CD4-positive, CD25-positive, alpha-beta regulatory T cell (primary cell): ENCODE data around the gene VPS33B. TPM values are rescaled to one million over a fixed set of nuclear protein-coding genes. Genes with fewer than 3 reads are reported as not detected.

ENCODE experiments used
- ATAC-seq, 2 donors: fragments of 150-1000 bp; cut with Tn5 transposase; one replicate each; pipeline ENCODE4 v1.10.0; 2021; ENCODE audit warnings: low read depth in 2 of 2, moderate number of reproducible peaks in 2 of 2, moderate library complexity in 1 of 2
- DNase-seq, 3 donors: peaks; one replicate each; pipeline versions ENCODE4 v3.0.0 to v3.0.0-alpha.2; 2012 to 2022; ENCODE audit warnings: mixed read lengths in 1 of 3
- H3K27ac ChIP-seq: one replicate; pipeline ENCODE4 v1.7.0; 2013; ENCODE audit warnings: mild to moderate bottlenecking, low read length; ENCODE audit not compliant: insufficient read depth, poor library complexity, severe bottlenecking
- H3K27me3 ChIP-seq: one replicate; pipeline ENCODE4 v1.7.0; 2013; ENCODE audit warnings: low read length; ENCODE audit not compliant: control insufficient read depth, insufficient read depth
- H3K36me3 ChIP-seq: one replicate; pipeline ENCODE4 v1.7.0; 2013; ENCODE audit warnings: mild to moderate bottlenecking, low read length, moderate library complexity; ENCODE audit not compliant: control insufficient read depth, insufficient read depth
- H3K4me1 ChIP-seq: 2 replicates; pipeline ENCODE4 v1.7.0; 2013; ENCODE audit warnings: mild to moderate bottlenecking, low read length; ENCODE audit not compliant: insufficient read depth, control insufficient read depth, poor library complexity, severe bottlenecking
- H3K4me3 ChIP-seq: one replicate; pipeline ENCODE4 v1.7.0; 2013; ENCODE audit warnings: low read depth, mild to moderate bottlenecking, low read length, moderate library complexity
- H3K9me3 ChIP-seq, 2 experiments: 1 replicate in 1 of 2; 2 replicates in 1 of 2; pipeline ENCODE4 v1.7.0; 2013; ENCODE audit warnings: low read length in 2 of 2, mild to moderate bottlenecking in 1 of 2, moderate library complexity in 1 of 2; ENCODE audit not compliant: control insufficient read depth in 2 of 2
- H3K27ac Mint-ChIP-seq, 3 donors: one replicate each; pipeline ENCODE4 v1.8.0; 2020 to 2022; ENCODE audit warnings: mild to moderate bottlenecking in 3 of 3, mixed read lengths in 3 of 3, moderate library complexity in 2 of 3
- H3K27me3 Mint-ChIP-seq: one replicate; pipeline ENCODE4 v1.8.0; 2022; ENCODE audit warnings: mild to moderate bottlenecking, mixed read lengths
- H3K36me3 Mint-ChIP-seq: one replicate; pipeline ENCODE4 v1.8.0; 2020; ENCODE audit warnings: mixed read lengths
- H3K4me1 Mint-ChIP-seq, 4 donors: one replicate each; pipeline ENCODE4 v1.8.0; 2020 to 2022; ENCODE audit warnings: mixed read lengths in 4 of 4, mild to moderate bottlenecking in 1 of 4
- H3K4me3 Mint-ChIP-seq, 4 donors: one replicate each; pipeline ENCODE4 v1.8.0; 2020 to 2022; ENCODE audit warnings: mild to moderate bottlenecking in 4 of 4, mixed read lengths in 4 of 4, moderate library complexity in 3 of 4
- H3K9me3 Mint-ChIP-seq, 7 donors: one replicate each; pipeline ENCODE4 v1.8.0; 2020 to 2022; ENCODE audit warnings: mixed read lengths in 7 of 7, mild to moderate bottlenecking in 3 of 7, moderate library complexity in 2 of 7
- polyA plus RNA-seq, 4 donors: library from polyadenylated mRNA; unstranded; fragments of 300-500 nt; fragmentation: Illumina TruSeq; gene quantifications; one replicate each; pipeline ENCODE4 v1.2.3, GENCODE V29; 2021
- total RNA-seq: library from RNA; stranded (reverse); gene quantifications from one replicate; pipeline ENCODE4 v1.2.3, GENCODE V29; 2022

VPS33B gene
- total RNA-seq (22.2 TPM), polyA plus RNA-seq (10 to 100 TPM in 1 of 4 donors, 1 to 10 TPM in 3; 5.5 to 13.1 (median 8.5) TPM)

- peak within 1 kb of the TSS; percentile 96 for H3K4me3 ChIP-seq
- ATAC-seq (peak; percentile 66 to 80), DNase-seq (peak; percentile 74 to 86 (median 76))
- peaks cover 19% of the 10 kb centered on the region for H3K4me1 ChIP-seq
- H3K4me3 Mint-ChIP-seq = peak within 1 kb of the TSS; percentile 92 to 94 (median 94)
- no peaks in the 10 kb centered on the region for H3K27me3 ChIP-seq
- H3K27ac Mint-ChIP-seq = peak within 1 kb of the TSS; percentile 95 to 99 (median 97)
- no peaks in the 10 kb centered on the region for H3K9me3 Mint-ChIP-seq
- H3K27ac ChIP-seq = peak within 1 kb of the TSS; percentile 73
- no peaks in the 10 kb centered on the region for H3K27me3 Mint-ChIP-seq
- no peaks in the 10 kb centered on the region for H3K9me3 ChIP-seq
- H3K36me3 Mint-ChIP-seq = peaks cover 9% of the 10 kb centered on the region
- H3K4me1 Mint-ChIP-seq = peaks cover 26 to 49% (median 36%) of the 10 kb centered on the region in 4 donors
- peaks cover 5% of the 10 kb centered on the region for H3K36me3 ChIP-seq
These were observed at the start of gene VPS33B for GRCh38 chr15:91022075-91022831. Gene VPS33B (minus strand): TSS chr15:91022594. CDS start chr15:91022249, 345 bp downstream.

- H3K27me3 Mint-ChIP-seq = peaks cover 47% of the 10 kb centered on the region
- Histone ChIP-seq H3K27me3 (peaks cover 12% of the 10 kb centered on the region), H3K27ac (no peak overlapping the region), H3K4me3 (no peak overlapping the region), H3K9me3 (no peaks in the 10 kb centered on the region), H3K36me3 (no peaks in the 10 kb centered on the region), H3K4me1 (no peaks in the 10 kb centered on the region)
- H3K9me3 Mint-ChIP-seq = peaks cover 0 to 2% (median 0%) of the 10 kb centered on the region in 7 donors
- ATAC-seq (no peak), DNase-seq (no peak)
- H3K27ac Mint-ChIP-seq = no peak overlapping the region
- no peaks in the 10 kb centered on the region for H3K36me3 Mint-ChIP-seq
- no peak overlapping the region for H3K4me3 Mint-ChIP-seq
- H3K4me1 Mint-ChIP-seq = no peaks in the 10 kb centered on the region
These were observed 49.8 kb upstream of the VPS33B start for GRCh38 chr15:91072161-91072560.

GRCh38 chr15:91070872-91071271 lies 48.5 kb upstream of the VPS33B start:
- Histone ChIP-seq H3K4me3 (no peak overlapping the region), H3K9me3 (no peaks in the 10 kb centered on the region), H3K27ac (no peak overlapping the region), H3K36me3 (no peaks in the 10 kb centered on the region), H3K4me1 (no peaks in the 10 kb centered on the region), H3K27me3 (peaks cover 12% of the 10 kb centered on the region)
- H3K9me3 Mint-ChIP-seq = peaks cover 0 to 2% (median 0%) of the 10 kb centered on the region in 7 donors
- peaks cover 44% of the 10 kb centered on the region for H3K27me3 Mint-ChIP-seq
- no peaks in the 10 kb centered on the region for H3K36me3 Mint-ChIP-seq
- H3K4me3 Mint-ChIP-seq = no peak overlapping the region
- ATAC-seq (no peak), DNase-seq (no peak)
- H3K4me1 Mint-ChIP-seq = no peaks in the 10 kb centered on the region
- H3K27ac Mint-ChIP-seq = no peak overlapping the region

GRCh38 chr15:91068966-91069365 lies 46.6 kb upstream of the VPS33B start:
- H3K4me3 ChIP-seq = no peak overlapping the region
- no peak overlapping the region for H3K27ac ChIP-seq
- no peaks in the 10 kb centered on the region for H3K4me1 Mint-ChIP-seq
- no peak for DNase-seq
- no peaks in the 10 kb centered on the region for H3K36me3 Mint-ChIP-seq
- H3K4me3 Mint-ChIP-seq = no peak overlapping the region
- H3K27me3 ChIP-seq = peaks cover 12% of the 10 kb centered on the region
- ATAC-seq = no peak
- H3K4me1 ChIP-seq = no peaks in the 10 kb centered on the region
- H3K27ac Mint-ChIP-seq = no peak overlapping the region
- H3K27me3 Mint-ChIP-seq = peaks cover 45% of the 10 kb centered on the region
- H3K36me3 ChIP-seq = no peaks in the 10 kb centered on the region
- H3K9me3 ChIP-seq = no peaks in the 10 kb centered on the region
- peaks cover 0 to 8% (median 3%) of the 10 kb centered on the region in 7 donors for H3K9me3 Mint-ChIP-seq

GRCh38 chr15:91068436-91068835 lies 46.0 kb upstream of the VPS33B start:
- H3K27ac Mint-ChIP-seq = no peak overlapping the region

DNA sequence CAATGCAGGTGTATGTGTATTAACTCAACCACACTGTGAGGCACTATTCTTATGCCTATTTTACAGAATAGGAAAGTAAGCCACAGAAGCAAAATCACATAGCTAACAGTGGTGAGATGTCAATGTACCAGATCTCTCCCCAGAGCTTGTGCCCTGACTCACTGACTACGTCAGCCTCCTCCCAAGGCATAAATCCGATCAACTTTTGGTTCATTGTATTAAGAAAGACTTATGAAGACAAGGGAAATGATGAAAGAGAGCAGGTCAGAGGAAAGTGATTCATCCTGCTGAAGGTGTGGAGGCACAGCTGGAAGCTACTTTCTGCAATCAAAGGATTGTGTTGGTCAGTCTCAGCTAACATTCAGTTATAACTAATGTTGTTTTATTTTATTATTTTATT lies 44.6 kb upstream of the VPS33B start:
- Mint-ChIP-seq H3K9me3 (peaks cover 0 to 8% (median 3%) of the 10 kb centered on the region in 7 donors), H3K36me3 (no peaks in the 10 kb centered on the region), H3K27ac (no peak overlapping the region), H3K4me3 (no peak overlapping the region), H3K4me1 (no peaks in the 10 kb centered on the region), H3K27me3 (peaks cover 30% of the 10 kb centered on the region)
- Histone ChIP-seq H3K27ac (no peak overlapping the region), H3K4me3 (no peak overlapping the region), H3K9me3 (no peaks in the 10 kb centered on the region), H3K4me1 (no peaks in the 10 kb centered on the region), H3K36me3 (no peaks in the 10 kb centered on the region), H3K27me3 (peaks cover 4% of the 10 kb centered on the region)
- DNase-seq (no peak), ATAC-seq (no peak)

More at GRCh38 chr15:91068436-91068835, 46.0 kb upstream of the VPS33B start:
- peaks cover 8% of the 10 kb centered on the region for H3K27me3 ChIP-seq
- peaks cover 0 to 8% (median 3%) of the 10 kb centered on the region in 7 donors for H3K9me3 Mint-ChIP-seq
- H3K4me3 Mint-ChIP-seq = no peak overlapping the region
- H3K36me3 ChIP-seq = no peaks in the 10 kb centered on the region
- H3K27ac ChIP-seq = no peak overlapping the region
- H3K4me1 Mint-ChIP-seq = no peaks in the 10 kb centered on the region
- DNase-seq (no peak), ATAC-seq (no peak)
- H3K27me3 Mint-ChIP-seq = peaks cover 40% of the 10 kb centered on the region
- H3K9me3 ChIP-seq = no peaks in the 10 kb centered on the region
- no peaks in the 10 kb centered on the region for H3K36me3 Mint-ChIP-seq
- no peak overlapping the region for H3K4me3 ChIP-seq
- no peaks in the 10 kb centered on the region for H3K4me1 ChIP-seq

DNA sequence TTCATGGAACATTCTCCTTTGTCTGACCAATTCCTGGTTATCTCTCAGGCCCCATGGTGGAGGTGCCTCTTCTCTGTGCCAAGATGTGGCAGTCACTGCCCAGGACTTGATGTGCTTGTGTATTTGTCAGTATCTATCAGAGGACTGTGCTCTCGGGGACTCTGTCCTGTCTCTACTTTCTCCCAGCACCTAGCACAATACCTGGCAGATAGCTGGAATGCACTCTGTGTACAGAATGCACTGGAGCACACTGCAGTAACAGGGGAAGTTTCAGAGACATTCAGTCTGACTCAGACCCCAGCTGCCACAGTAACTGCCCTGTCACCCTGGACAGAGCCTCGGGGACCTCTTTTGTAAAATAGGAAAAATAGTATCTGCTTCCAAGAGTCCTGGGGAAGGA lies 43.1 kb upstream of the VPS33B start:
- no peaks in the 10 kb centered on the region for H3K9me3 ChIP-seq
- Mint-ChIP-seq H3K4me3 (no peak overlapping the region), H3K27me3 (peaks cover 27% of the 10 kb centered on the region), H3K36me3 (no peaks in the 10 kb centered on the region), H3K4me1 (no peaks in the 10 kb centered on the region), H3K9me3 (peaks cover 0 to 8% (median 3%) of the 10 kb centered on the region in 7 donors), H3K27ac (no peak overlapping the region)
- no peak overlapping the region for H3K4me3 ChIP-seq
- no peaks in the 10 kb centered on the region for H3K4me1 ChIP-seq
- no peaks in the 10 kb centered on the region for H3K36me3 ChIP-seq
- ATAC-seq = no peak
- peaks cover 4% of the 10 kb centered on the region for H3K27me3 ChIP-seq
- no peak for DNase-seq
- H3K27ac ChIP-seq = no peak overlapping the region

GRCh38 chr15:91061997-91062396 lies 39.6 kb upstream of the VPS33B start:
- DNase-seq (no peak), ATAC-seq (no peak)
- Histone ChIP-seq H3K36me3 (no peaks in the 10 kb centered on the region), H3K27ac (no peak overlapping the region), H3K4me3 (no peak overlapping the region), H3K9me3 (no peaks in the 10 kb centered on the region), H3K27me3 (peaks cover 17% of the 10 kb centered on the region), H3K4me1 (no peaks in the 10 kb centered on the region)
- no peak overlapping the region for H3K4me3 Mint-ChIP-seq
- H3K27ac Mint-ChIP-seq = no peak overlapping the region
- H3K4me1 Mint-ChIP-seq = no peaks in the 10 kb centered on the region
- H3K27me3 Mint-ChIP-seq = peaks cover 27% of the 10 kb centered on the region
- H3K36me3 Mint-ChIP-seq = no peaks in the 10 kb centered on the region
- H3K9me3 Mint-ChIP-seq = peaks cover 0 to 8% (median 2%) of the 10 kb centered on the region in 7 donors
